GM12864 (cell line): ENCODE data around the gene KRTAP9-6.
"Not testable (repeated sequence)": the region's sequence is repeated elsewhere in the genome, so short reads cannot be mapped to it uniquely, and the experiment has no call there.

Source experiments
- DNase-seq: peaks from one replicate; pipeline ENCODE4 v3.0.0-alpha.2; 2011; ENCODE audit warnings: low read depth
- H3K4me3 ChIP-seq: 2 replicates; pipeline ENCODE4 v1.5.1; 2011; ENCODE audit warnings: mild to moderate bottlenecking, low read depth, low read length, control low read depth
- CTCF ChIP-seq: IDR thresholded peaks from 2 replicates; pipeline ENCODE4 v1.5.1; 2011; ENCODE audit warnings: low read depth, mild to moderate bottlenecking, moderate library complexity, low read length, control low read depth, inconsistent platforms; ENCODE audit errors: missing control alignments

KRTAP9-6 gene, protein sequence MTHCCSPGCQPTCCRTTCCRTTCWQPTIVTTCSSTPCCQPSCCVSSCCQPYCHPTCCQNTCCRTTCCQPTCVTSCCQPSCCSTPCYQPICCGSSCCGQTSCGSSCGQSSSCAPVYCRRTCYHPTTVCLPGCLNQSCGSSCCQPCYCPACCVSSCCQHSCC

GRCh38 chr17:41265078-41265477 lies at the start of gene KRTAP9-6:
TSS of gene KRTAP9-6 (plus strand) at chr17:41265378. CDS start at chr17:41265378, 0 bp downstream.
- H3K4me3 ChIP-seq: no peak within 1 kb of the TSS
- DNase-seq: no peak
- TF ChIP-seq CTCF: no peak

DNA sequence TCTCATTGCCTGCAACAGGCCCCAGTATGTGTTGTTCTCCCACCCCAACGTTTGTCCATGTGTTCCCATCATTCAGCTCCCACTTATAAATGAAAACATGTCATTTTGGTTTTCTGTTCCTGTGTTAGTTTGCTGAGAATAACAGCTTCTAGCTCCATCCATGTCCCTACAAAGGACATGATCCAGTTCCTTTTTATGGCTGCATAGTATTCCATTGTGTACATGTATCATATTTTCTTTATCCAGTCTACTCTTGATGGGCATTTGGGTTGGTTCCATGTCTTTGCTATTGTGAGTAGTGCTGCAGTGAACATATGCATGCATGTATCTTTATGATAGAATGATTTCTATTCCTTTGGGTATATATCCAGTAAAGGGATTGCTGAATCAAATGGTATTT lies 49.5 kb upstream of the KRTAP9-6 start:
- no peak for DNase-seq
- no peak for TF ChIP-seq CTCF
- no peak overlapping the region for H3K4me3 ChIP-seq

DNA sequence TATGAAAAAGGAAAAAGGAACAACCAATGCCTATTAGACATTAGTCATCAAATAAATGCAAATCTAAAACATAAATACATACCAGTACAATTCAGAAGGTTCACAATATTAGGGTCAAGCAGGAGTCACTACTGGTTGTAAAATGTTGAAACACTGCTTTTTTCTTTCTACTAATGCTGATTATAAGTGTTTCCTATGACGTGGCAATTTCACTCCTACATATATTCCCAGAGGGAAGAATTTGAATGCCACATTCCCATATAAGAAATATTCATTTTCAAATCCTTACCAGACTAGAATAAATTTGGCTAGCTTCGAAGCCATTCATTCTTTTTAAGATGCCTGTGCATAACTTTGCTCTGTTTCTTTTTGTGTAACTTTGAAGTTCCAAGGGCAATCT lies 41.4 kb upstream of the KRTAP9-6 start:
- TF ChIP-seq CTCF: no peak
- no peak for DNase-seq
- no peak overlapping the region for H3K4me3 ChIP-seq

DNA sequence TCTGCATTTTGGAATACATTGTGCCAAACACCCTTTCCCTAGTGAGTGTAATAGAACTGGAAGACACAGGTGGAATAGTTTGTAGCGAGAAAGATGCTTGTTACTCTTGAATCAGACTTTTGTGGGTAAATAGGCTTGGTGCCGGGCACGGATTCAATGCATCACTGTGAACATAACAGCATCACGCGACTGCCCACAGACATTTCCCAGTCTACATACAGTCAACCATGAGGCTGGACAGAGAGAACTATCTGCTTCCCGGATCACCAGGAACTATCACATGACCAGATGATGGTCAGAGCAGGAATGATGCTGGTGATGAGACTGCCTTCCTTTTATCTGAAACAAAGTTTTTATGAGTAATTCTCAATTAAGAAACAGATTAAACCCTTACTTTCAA lies 39.1 kb upstream of the KRTAP9-6 start:
- DNase-seq: no peak
- no peak overlapping the region for H3K4me3 ChIP-seq
- no peak for TF ChIP-seq CTCF

DNA sequence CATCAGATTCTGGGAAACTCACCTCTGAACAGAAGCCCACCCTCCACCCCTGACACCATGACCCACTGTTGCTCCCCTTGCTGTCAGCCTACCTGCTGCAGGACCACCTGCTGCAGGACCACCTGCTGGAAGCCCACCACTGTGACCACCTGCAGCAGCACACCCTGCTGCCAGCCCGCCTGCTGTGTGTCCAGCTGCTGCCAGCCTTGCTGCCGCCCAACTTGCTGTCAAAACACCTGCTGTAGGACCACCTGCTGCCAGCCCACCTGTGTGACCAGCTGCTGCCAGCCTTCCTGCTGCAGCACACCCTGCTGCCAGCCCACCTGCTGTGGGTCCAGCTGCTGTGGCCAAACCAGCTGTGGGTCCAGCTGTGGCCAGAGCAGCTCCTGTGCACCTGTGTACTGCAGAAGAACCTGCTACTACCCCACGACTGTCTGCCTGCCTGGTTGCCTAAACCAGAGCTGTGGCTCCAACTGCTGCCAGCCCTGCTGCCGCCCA lies 38.5 kb upstream of the KRTAP9-6 start, which contains the start of gene KRTAP9-2:
TSS of gene KRTAP9-2 (plus strand) at position 51 of the 498 bp plus-strand sequence. CDS start at position 58, 7 bp downstream.
- H3K4me3 ChIP-seq, DNase-seq: not testable (repeated sequence)

- no peak for DNase-seq
- no peak for TF ChIP-seq CTCF
- no peak overlapping the region for H3K4me3 ChIP-seq
Measured at GRCh38 chr17:41230094-41230493, 35.1 kb upstream of the KRTAP9-6 start.

GRCh38 chr17:41231731-41232130 lies 33.4 kb upstream of the KRTAP9-6 start:
- H3K4me3 ChIP-seq: no peak overlapping the region
- no peak for DNase-seq
- TF ChIP-seq CTCF: no peak

GRCh38 chr17:41232399-41233105 lies 32.6 kb upstream of the KRTAP9-6 start, which contains the start of gene KRTAP9-3:
TSS of gene KRTAP9-3 (plus strand) at chr17:41232449. CDS start at chr17:41232502, 53 bp downstream.
- DNase-seq, H3K4me3 ChIP-seq: not testable (repeated sequence)

GRCh38 chr17:41237116-41237515 lies 28.1 kb upstream of the KRTAP9-6 start:
- not testable (repeated sequence) for H3K4me3 ChIP-seq, DNase-seq

- H3K4me3 ChIP-seq: not testable (repeated sequence)
Measured at GRCh38 chr17:41237949-41238437, 27.2 kb upstream of the KRTAP9-6 start, which contains the start of gene KRTAP9-8. TSS of gene KRTAP9-8 (plus strand) at chr17:41237999. CDS start at chr17:41238052, 53 bp downstream.

More at GRCh38 chr17:41237949-41238437, 27.2 kb upstream of the KRTAP9-6 start, which contains the start of gene KRTAP9-8:
- DNase-seq: not testable (repeated sequence)
